Liver (tissue), 3 donors: ENCODE results near the gene TECTA.

Experiments
- EGR1 ChIP-seq, 2 donors: IDR thresholded peaks; 2 replicates each; pipeline ENCODE4 v1.6.1; 2016 to 2018; ENCODE audit warnings: antibody characterized with exemption in 2 of 2, low read depth in 2 of 2
- GABPA ChIP-seq, 2 donors: IDR thresholded peaks in 1 of 2; conservative IDR thresholded peaks in 1 of 2; 2 replicates each; pipeline ENCODE4 v1.6.1; 2016; ENCODE audit warnings: antibody characterized with exemption in 2 of 2, mild to moderate bottlenecking in 1 of 2, moderate library complexity in 1 of 2
- HNF4A ChIP-seq, 2 donors: conservative IDR thresholded peaks; 2 replicates each; pipeline ENCODE4 v1.6.1; 2016; ENCODE audit warnings: antibody characterized with exemption in 2 of 2, mild to moderate bottlenecking in 2 of 2
- HNF4G ChIP-seq: IDR thresholded peaks from 2 replicates; pipeline ENCODE4 v1.6.1; 2016; ENCODE audit warnings: antibody characterized with exemption
- JUND ChIP-seq, 2 donors: IDR thresholded peaks; 2 replicates each; pipeline ENCODE4 v1.6.1; 2016; ENCODE audit warnings: antibody characterized with exemption in 2 of 2
- RAD21 ChIP-seq, 2 donors: IDR thresholded peaks; 2 replicates each; pipeline ENCODE4 v1.6.1; 2016; ENCODE audit warnings: antibody characterized with exemption in 2 of 2, mild to moderate bottlenecking in 2 of 2
- RXRA ChIP-seq, 2 donors: IDR thresholded peaks; 2 replicates each; pipeline ENCODE4 v1.6.1; 2017 to 2018; ENCODE audit warnings: antibody characterized with exemption in 2 of 2, mild to moderate bottlenecking in 1 of 2
- TAF1 ChIP-seq: conservative IDR thresholded peaks from 2 replicates; pipeline ENCODE4 v1.6.1; 2016; ENCODE audit warnings: antibody characterized with exemption, mild to moderate bottlenecking
- YY1 ChIP-seq: IDR thresholded peaks from 2 replicates; pipeline ENCODE4 v1.6.1; 2016; ENCODE audit warnings: antibody characterized with exemption, mild to moderate bottlenecking
- TF ChIP-seq, protein P1 (sequence below): fragments of 150-350 bp; IDR thresholded peaks from 2 replicates; pipeline ENCODE4 v1.5.1; 2017; ENCODE audit warnings: improper control_type of control experiment, low read depth, low read length; ENCODE audit not compliant: missing input control
- TF ChIP-seq, protein P2 (sequence below): IDR thresholded peaks from 2 replicates; pipeline ENCODE4 v1.6.1; 2016; ENCODE audit warnings: antibody characterized with exemption
- TF ChIP-seq, protein P3 (sequence below): IDR thresholded peaks from 2 replicates; pipeline ENCODE4 v1.6.1; 2016; ENCODE audit warnings: antibody characterized with exemption, mild to moderate bottlenecking
- TF ChIP-seq, protein P4 (sequence below): IDR thresholded peaks from 2 replicates; pipeline ENCODE4 v1.6.1; 2016; ENCODE audit warnings: antibody characterized with exemption
- TF ChIP-seq, protein P5 (sequence below): IDR thresholded peaks from 2 replicates; pipeline ENCODE4 v1.6.1; 2016; ENCODE audit warnings: antibody characterized with exemption
- donor health status: healthy.
- donor health status: healthy.

DNA sequence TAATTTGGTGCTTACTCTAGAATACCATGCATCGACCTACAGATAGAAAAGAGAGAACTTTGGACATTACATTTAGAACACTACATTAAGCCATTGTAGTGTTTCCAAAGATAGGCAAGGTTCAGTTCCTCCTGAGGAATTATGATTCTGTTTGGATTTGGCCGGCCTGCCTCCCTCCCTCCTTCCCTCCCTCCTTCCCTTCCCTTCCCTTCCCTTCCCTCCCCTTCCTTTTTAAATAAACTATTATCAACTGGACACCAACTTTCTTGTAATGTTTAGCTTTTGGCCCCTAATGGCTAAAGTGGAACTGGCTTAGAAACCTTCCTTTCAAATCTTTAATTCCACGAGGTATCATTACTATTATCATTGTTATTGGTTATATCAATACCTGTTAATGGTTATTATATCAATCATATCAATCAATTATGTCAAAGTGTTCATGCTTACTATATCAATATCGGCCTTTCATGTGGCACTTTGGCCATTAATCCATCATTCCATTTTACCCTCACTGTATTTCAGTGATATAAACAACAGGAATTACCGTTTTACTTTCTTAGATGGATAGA lies 60.4 kb downstream of the TECTA start:
- no peak for TF ChIP-seq GABPA (IDR thresholded peaks at IDR 0.05 in 1 of 2, conservative IDR thresholded peaks at IDR 0.05 in 1 of 2)
- TF ChIP-seq, protein P1, sequence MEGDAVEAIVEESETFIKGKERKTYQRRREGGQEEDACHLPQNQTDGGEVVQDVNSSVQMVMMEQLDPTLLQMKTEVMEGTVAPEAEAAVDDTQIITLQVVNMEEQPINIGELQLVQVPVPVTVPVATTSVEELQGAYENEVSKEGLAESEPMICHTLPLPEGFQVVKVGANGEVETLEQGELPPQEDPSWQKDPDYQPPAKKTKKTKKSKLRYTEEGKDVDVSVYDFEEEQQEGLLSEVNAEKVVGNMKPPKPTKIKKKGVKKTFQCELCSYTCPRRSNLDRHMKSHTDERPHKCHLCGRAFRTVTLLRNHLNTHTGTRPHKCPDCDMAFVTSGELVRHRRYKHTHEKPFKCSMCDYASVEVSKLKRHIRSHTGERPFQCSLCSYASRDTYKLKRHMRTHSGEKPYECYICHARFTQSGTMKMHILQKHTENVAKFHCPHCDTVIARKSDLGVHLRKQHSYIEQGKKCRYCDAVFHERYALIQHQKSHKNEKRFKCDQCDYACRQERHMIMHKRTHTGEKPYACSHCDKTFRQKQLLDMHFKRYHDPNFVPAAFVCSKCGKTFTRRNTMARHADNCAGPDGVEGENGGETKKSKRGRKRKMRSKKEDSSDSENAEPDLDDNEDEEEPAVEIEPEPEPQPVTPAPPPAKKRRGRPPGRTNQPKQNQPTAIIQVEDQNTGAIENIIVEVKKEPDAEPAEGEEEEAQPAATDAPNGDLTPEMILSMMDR, result no peak
- TF ChIP-seq EGR1 (IDR thresholded peaks at IDR 0.05; ENCODE audit: low read depth in 2 of 2), result no peak
- TF ChIP-seq, protein P2, sequence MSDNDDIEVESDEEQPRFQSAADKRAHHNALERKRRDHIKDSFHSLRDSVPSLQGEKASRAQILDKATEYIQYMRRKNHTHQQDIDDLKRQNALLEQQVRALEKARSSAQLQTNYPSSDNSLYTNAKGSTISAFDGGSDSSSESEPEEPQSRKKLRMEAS, result no peak
- TF ChIP-seq JUND (IDR thresholded peaks at IDR 0.05), result no peak
- TF ChIP-seq, protein P3, sequence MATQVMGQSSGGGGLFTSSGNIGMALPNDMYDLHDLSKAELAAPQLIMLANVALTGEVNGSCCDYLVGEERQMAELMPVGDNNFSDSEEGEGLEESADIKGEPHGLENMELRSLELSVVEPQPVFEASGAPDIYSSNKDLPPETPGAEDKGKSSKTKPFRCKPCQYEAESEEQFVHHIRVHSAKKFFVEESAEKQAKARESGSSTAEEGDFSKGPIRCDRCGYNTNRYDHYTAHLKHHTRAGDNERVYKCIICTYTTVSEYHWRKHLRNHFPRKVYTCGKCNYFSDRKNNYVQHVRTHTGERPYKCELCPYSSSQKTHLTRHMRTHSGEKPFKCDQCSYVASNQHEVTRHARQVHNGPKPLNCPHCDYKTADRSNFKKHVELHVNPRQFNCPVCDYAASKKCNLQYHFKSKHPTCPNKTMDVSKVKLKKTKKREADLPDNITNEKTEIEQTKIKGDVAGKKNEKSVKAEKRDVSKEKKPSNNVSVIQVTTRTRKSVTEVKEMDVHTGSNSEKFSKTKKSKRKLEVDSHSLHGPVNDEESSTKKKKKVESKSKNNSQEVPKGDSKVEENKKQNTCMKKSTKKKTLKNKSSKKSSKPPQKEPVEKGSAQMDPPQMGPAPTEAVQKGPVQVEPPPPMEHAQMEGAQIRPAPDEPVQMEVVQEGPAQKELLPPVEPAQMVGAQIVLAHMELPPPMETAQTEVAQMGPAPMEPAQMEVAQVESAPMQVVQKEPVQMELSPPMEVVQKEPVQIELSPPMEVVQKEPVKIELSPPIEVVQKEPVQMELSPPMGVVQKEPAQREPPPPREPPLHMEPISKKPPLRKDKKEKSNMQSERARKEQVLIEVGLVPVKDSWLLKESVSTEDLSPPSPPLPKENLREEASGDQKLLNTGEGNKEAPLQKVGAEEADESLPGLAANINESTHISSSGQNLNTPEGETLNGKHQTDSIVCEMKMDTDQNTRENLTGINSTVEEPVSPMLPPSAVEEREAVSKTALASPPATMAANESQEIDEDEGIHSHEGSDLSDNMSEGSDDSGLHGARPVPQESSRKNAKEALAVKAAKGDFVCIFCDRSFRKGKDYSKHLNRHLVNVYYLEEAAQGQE, result no peak
- TF ChIP-seq YY1, result no peak
- TF ChIP-seq TAF1, result no peak
- no peak for TF ChIP-seq RXRA (IDR thresholded peaks at IDR 0.05)
- no peak for TF ChIP-seq HNF4G
- TF ChIP-seq, protein P4, sequence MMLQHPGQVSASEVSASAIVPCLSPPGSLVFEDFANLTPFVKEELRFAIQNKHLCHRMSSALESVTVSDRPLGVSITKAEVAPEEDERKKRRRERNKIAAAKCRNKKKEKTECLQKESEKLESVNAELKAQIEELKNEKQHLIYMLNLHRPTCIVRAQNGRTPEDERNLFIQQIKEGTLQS, result no peak
- no peak for TF ChIP-seq HNF4A (conservative IDR thresholded peaks at IDR 0.05)
- no peak for TF ChIP-seq RAD21 (IDR thresholded peaks at IDR 0.05)
- TF ChIP-seq, protein P5, sequence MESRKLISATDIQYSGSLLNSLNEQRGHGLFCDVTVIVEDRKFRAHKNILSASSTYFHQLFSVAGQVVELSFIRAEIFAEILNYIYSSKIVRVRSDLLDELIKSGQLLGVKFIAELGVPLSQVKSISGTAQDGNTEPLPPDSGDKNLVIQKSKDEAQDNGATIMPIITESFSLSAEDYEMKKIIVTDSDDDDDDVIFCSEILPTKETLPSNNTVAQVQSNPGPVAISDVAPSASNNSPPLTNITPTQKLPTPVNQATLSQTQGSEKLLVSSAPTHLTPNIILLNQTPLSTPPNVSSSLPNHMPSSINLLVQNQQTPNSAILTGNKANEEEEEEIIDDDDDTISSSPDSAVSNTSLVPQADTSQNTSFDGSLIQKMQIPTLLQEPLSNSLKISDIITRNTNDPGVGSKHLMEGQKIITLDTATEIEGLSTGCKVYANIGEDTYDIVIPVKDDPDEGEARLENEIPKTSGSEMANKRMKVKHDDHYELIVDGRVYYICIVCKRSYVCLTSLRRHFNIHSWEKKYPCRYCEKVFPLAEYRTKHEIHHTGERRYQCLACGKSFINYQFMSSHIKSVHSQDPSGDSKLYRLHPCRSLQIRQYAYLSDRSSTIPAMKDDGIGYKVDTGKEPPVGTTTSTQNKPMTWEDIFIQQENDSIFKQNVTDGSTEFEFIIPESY, result no peak
